HG02798 (cell line): Measurements from ENCODE around the gene ST6GALNAC2.
"Not testable (repeated sequence)": the region's sequence is repeated elsewhere in the genome, so short reads cannot be mapped to it uniquely, and the experiment has no call there.

Experiments used
- ATAC-seq: cut with Tn5 transposase; IDR thresholded peaks from one replicate; pipeline ENCODE4 v1.9.1; 2021; ENCODE audit warnings: mild to moderate bottlenecking; ENCODE audit not compliant: unreplicated experiment, poor library complexity

The ST6GALNAC2 gene

DNA sequence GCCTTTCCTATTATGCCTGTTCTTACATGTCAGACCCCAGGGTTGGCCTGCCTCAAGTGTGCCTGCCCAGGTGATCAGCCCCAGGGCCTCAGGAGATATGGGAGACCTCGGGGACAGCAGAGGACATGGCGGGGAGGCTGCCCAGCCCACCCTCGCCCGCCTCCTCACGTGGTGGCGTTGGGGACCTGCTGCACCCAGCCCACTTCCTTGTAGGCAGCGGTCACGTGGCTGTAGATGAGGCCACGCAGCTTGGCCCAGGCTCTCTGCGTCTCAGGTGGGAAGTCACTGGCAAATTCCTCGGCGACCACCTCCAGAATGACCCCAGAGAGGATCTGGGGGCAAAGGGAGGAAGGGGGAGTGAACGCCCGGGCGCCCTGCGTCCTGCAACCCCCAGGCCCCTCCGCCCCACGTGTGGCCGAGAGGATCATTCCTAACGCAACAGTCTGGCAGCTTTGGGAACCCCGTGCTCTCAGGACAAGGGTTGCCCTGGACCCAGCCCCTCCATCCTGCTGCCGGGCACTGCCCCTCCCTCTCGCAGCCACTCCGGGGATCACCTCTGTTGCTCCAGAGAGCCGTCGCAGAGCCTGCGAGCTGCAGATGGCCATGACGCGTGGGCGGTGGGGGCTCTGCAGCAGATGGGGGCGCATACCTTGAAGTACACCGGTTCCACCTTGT lies 54.7 kb downstream of the ST6GALNAC2 start:
- no peak for ATAC-seq

DNA sequence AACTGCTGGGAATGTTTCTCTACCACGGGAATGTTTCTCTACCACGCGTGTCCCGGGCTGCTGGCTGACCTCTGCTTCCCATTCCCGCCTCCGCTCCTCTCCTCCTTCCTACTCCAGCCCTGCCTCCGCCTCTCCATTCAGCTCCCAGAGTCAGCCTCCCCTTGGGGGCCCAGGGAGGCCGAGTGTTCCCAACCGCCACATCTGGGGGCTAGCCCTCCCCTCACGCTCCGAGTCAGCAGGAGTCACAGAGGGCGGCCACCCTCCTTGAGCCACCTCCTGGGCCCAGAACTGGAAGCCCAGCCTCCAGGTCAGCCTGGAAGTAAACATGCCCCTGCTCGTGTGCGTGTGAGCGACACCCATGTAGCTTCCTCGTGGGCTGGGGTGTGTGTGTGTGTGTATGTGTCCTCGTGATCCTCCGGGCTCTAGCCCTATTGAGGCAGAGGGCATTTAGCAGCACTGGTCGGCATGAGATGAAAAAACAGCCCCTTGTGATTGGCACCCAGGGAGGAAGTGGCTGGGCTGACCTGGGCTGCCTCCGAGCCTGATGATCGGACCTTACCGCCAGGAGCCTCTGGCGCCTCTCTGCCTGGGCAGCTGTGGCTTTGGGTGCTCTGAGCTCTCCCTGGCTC lies 55.5 kb downstream of the ST6GALNAC2 start:
- ATAC-seq: no peak

DNA sequence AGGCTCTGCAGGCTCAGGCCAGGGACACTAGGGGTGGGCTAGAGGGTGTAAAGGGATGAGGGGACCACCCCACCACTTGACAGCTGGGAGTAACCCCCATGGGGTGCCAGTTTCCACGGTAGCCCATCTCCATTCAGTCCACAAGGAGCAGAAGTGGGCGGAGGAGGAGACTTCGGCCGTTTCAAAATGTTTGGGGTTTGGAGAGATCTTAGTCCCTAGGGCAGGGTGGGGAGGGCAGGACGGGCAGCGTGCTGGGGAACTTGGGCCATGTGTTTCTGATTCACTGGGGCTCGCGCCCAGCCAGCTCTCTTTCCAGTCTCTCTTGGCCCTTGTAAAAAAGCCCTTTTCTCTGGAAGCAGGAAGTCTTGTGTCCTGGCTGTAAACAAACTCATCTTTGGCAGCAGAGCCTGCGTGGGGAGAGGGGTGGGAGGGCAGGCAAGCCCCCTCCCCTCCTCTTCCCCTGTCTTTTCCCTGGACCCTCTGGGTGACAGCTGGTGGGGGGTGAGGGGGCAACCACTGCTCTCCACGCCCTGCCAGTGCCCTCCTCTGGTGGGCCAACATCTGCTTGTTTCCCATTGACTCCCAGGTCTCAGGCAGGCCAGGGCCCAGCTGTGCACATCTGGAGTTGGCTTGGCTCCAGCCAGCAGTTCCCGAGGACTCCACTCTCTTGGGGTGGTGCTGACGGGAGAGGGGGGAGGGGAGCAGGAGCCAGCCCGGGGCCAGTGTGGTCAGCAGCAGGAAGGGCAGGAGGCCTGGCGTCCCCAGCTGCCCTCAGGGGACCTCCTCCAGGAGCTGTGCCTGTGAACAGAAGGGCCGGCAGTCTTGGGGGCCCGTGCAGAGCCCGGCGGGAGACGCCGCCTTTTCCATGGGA lies 56.2 kb downstream of the ST6GALNAC2 start:
- ATAC-seq: no peak

DNA sequence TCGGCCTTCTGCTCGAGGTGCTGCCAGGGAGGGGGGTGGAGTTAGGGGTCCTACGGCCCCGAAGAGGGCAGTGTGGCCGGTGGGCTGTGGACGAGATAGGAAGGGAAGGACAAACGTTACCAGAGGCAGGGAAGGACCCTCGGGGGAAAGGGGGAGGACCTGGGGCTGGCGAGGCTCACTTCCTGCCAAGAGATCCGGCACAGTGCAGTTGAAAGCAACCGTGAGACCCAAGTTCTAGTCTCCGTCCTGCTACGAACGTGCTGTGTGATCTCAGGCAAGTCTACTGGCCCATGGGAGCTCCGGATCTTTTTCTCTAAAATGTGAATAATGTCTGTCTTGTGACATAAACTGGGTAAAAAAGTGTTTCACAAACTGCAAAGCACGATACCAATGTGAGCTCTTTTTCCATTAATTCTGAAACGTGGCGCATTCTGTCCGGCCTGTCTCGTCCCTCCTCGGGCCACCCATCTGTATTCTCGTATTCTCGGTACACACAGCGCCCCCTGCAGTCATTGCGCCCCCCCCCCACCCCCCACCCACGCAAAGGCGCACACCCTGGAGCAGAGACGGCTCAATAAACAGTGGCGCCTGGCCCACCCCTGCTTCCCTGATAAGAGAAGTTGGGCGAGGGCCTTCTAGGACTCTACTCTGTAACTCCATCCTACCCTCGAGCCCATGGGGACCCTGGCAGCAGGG lies 57.0 kb downstream of the ST6GALNAC2 start:
- no peak for ATAC-seq

DNA sequence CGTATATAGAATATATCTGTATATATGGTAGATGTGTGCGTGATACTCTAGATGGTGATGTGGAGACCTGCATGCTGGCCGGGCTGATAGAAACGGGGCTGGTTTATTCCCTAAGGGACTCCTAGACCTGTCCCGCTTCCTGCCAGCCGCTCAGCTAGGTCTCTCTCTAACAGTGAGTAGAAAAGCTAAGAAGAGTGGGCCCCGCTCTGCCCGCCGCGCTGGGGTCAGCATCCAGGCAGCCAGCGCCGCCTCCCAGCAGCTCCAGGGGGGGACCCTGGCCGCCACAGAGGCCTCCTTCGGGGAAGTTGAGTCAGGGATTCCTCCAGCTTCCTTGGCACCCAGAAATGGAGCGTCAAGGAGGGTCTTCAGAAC lies 57.5 kb downstream of the ST6GALNAC2 start:
- ATAC-seq: peak; percentile 26

DNA sequence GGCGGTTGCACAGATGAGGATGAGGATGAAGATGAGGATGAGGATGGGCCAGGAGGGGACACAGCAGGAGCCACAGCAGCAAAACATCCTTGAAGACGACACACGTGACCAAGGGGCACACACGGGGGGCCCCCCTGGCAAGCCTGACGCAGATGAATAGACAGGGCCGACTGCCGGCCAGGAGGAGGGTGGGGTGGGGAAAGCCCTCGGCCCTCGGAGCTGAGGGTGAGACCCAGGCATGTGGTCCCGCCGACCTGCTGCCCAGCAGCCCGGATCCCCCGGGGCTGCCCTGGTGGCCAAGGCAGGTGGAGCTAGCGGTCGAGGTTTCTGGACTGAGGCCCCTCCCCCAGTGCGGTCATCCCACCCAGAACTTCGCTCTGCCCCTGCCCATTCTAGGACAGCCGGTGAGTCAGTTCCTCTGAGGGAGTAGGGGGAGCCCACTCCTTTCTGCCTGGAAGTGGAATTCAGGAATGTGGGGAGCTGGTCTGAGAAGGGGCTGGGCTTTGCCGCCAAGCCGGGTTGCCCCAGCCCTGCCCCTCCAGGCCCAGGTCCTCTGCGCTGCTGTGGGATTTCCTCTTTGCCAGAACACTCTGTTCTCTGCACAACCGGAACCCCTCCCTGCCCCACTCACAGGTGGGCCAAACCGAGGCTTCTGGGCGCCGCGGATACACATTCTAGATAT lies 58.1 kb downstream of the ST6GALNAC2 start:
- ATAC-seq: peak; percentile 47

DNA sequence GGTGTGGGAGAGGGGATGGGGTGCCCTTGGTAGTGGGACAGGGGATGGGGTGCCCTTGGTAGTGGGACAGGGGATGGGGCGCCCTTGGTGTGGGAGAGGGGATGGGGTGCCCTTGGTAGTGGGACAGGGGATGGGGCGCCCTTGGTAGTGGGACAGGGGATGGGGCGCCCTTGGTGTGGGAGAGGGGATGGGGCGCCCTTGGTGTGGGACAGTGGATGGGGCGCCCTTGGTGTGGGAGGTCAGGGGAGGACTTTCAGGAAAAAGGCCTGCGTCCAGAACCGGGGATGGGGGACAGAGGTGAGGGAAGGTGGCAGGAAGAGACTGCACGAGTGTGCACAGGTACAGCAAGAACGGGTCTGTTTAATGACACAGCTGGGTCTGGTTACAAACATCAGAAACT lies 58.6 kb downstream of the ST6GALNAC2 start:
- ATAC-seq: not testable (repeated sequence)

DNA sequence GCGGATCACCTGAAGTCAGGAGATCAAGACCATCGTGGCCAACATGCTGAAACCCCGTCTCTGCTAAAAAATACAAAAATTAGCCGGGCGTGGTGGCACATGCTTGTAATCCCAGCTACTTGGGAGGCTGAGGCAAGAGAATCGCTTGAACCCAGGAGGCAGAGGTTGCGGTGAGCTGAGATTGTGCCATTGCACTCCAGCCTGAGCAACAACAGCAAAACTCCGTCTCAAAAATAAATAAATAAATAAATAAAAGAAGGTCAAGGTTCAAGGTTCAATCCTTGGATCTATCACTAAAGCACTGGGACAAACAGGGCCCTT lies 60.2 kb downstream of the ST6GALNAC2 start:
- not testable (repeated sequence) for ATAC-seq

DNA sequence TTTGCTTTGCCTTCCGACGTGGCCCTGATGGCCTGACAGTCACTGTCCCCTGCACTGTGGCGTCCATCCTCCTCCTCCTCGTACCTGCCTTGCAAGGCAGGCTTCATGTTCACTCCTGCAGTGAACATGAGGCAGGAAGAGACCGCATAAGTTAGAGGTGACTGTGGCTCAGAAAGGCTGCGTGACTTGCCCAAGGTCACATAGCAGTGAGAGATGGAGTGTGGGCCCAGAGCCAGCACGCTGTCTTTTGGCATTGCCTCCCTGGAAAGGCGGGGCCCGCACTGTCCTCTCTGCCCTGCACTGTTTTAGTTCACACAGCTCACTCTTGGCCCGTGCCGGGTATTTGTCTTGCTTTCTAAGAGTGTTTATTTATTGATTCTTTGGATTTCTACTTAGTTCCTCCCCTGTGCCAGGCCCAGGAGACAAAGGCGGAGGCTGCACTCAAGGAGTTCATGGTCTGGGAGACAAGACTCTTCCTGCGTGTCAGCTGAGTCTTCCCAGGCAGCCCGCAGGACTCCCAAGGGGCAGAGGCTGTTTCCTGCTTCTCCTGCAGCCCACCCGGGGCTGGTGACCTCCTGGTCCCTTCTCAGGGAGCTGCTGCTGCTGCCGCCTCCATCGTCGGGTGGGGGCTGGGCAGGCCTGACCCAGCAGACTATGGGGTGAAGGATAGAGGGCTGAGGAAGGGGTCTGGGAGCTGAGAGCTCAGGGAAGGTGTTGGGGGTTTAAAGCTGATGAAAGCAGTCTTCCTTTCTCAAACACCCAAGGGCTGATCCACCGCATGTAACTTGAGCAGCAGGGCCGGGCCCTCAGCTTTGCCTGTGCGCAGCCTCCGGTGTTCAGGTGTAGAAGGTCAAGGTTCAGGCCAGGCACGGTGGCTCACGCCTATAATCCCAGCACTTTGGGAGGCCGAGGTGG lies 60.8 kb downstream of the ST6GALNAC2 start:
- ATAC-seq: no peak

DNA sequence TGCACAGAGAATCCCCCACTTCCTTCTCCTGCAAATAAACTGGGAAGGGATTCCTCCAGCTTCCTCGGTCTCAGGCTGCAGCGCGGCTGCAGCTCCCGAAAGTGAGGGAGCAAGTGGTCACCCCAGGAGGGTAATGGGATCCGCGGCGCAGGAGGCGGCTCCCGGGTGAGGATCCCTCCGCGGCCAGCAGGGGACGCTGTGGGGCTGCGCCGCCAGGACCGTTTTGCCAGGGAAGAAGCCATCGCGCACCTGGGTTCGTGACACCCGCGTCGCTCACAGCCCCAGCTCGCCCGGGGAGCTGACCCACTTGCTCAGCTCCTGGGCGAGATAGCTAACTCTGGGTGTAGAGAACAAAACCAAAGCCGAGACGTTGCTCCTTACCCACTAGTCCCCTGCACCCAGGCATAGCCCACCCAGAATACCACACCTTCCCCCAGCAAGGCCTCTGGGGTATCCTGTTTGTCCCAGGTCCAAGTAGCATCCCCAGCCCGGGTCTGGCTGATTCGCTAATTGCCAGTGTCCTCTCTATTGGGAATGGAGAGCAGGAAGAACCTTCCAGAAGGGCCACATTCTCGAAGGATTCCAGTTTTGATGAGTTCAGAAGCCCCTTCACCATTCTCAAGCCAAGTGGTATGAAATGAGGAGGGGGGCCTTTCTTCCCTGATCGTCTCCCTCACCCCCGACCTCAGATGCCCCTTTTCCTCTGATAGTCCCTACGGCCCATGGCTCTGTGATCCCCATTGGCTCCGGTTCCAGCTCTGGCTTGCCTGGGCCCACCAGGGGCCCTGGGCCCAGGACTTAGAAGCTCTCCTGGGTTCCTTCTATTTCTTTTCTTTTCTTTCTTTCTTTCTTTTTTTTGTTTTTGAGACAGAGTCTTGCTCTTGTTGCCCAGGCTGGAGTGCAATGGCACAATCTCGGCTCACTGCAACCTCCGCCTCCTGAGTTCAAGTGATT lies 62.3 kb downstream of the ST6GALNAC2 start:
- peak; percentile 50 for ATAC-seq

DNA sequence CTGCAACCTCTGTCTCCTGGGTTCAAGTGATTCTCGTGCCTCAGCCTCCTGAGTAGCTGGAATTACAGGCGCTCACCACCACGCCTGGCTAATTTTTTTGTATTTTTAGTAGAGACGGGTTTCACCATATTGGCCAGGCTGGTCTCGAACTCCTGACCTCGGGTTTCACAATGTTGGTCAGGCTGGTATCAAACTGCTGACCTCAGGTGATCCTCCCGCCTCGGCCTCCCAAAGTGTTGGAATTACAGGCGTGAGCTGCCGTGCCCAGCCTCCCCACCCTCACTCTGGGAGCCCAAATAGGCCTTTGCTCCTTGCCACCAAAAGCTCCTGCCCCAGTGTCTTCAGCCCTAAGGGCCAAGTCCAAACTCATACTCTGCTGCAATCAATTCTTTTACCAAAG lies 64.0 kb downstream of the ST6GALNAC2 start:
- not testable (repeated sequence) for ATAC-seq

DNA sequence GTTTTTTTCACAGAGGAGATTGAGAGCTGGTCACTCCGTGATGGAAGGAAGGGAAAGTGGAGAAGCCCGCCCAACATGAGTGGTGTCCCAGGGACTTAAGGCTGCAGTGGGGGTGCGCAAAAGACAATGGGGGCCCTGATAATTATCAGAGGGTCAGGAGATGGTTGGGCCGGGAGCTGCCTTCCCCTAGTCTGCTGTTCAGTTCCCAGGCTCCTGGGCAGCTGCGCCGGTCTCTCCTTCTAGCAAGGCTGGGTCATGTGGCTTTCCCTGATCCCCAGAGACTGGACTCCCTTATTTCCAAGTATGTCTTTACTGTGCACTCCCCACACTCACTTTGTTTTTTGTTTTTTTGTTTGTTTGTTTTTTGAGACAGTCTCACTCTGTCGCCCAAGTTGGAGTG lies 64.4 kb downstream of the ST6GALNAC2 start:
- ATAC-seq: no peak

DNA sequence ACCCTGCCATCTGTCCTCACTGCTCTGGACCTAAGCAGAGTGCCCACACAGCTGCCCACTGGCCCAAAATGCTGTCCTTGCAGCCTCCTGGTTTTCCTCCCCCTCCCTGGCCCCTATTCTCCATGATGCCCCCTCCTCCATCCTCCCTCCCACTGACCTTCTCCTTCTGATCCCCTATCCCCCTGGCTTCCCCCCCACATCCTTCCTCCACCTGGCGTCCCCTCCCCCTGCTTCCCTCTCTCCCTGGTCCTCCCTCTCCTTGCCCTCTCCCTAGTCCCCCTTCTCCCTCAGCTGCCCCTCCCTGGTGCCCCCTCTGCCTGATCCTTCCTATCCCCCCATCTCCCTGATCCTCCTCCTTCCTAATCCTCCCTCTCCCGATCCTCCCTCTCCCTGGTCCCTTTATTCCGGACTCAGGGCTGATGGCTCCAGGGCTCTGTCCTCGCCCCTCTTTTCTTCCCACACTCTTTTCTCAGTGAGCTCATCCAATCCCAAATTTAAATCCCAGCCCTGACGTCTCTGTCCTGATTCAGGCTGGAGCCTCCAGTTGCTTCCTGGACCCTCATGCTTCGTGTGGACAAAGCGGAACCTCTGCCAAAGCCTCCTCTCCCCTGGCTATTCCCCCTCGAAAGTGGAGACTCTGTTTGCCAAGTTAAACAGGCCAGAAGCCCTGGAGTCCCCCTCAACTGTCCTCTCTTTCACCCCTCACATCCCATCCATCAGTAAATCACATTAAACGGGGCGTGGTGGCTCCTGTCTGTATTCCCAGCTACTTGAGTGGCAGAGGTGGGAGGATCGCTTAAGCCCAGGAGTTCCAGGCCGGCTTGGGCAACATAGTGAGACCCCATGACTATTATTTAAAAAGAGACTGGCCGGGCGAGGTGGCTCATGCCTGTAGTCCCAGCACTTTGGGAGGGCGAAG lies 66.4 kb downstream of the ST6GALNAC2 start:
- no peak for ATAC-seq

DNA sequence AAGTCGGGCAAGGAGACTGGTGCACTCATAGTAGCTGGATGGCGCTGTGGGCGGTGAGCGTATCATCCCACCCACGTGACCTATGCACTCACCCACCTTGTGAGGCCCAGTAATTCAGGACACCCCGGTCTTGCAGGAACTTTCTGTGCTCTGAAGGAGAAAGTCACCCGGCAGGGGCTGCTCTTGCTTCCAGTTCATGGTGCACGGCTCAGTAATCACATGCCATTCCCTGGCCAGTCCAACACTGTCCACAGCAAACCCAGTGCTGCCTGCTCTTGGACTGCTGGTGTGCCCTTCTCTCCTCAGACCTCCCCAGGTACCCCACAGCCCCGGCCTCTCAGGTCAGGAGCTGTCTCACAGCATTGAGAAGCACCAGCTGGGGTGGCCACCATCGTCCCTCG lies 68.0 kb downstream of the ST6GALNAC2 start:
- ATAC-seq: no peak
